HepG2 (cell line): Measurements from ENCODE around the gene LST1. TPM values are rescaled to one million over a fixed set of nuclear protein-coding genes. Genes with fewer than 3 reads are reported as not detected.

Experiments used
- ATF1 ChIP-seq: IDR thresholded peaks from 2 replicates; pipeline ENCODE4 v1.6.1; 2016; ENCODE audit warnings: mild to moderate bottlenecking, control low read depth
- CC2D1A ChIP-seq: sonication (generic); formaldehyde crosslinking; IDR thresholded peaks from 2 replicates; pipeline ENCODE4 v1.8.1; 2023; ENCODE audit warnings: mild to moderate bottlenecking, missing genetic modification reagents
- ETV5 ChIP-seq: IDR thresholded peaks from 2 replicates; pipeline ENCODE4 v1.6.1; 2018; ENCODE audit warnings: missing biosample characterization, missing genetic modification reagents, inconsistent platforms, borderline replicate concordance
- GMEB1 ChIP-seq: sonication (generic); formaldehyde crosslinking; IDR thresholded peaks from 2 replicates; pipeline ENCODE4 v1.5.1; 2020; ENCODE audit warnings: missing genetic modification reagents, mild to moderate bottlenecking, borderline replicate concordance
- KLF9 ChIP-seq: IDR thresholded peaks from 2 replicates; pipeline ENCODE4 v1.6.1; 2016; ENCODE audit warnings: low read depth
- NRL ChIP-seq: sonication (generic); formaldehyde crosslinking; IDR thresholded peaks from 2 replicates; pipeline ENCODE4 v1.5.0; 2020; ENCODE audit warnings: missing genetic modification reagents, mild to moderate bottlenecking, moderate library complexity, borderline replicate concordance
- PRDM4 ChIP-seq: sonication (generic); formaldehyde crosslinking; IDR thresholded peaks from 2 replicates; pipeline ENCODE4 v1.9.0; 2021; ENCODE audit warnings: missing genetic modification reagents, borderline replicate concordance
- RAD51 ChIP-seq: fragments of 450-650 bp; IDR thresholded peaks from 2 replicates; pipeline ENCODE4 v1.6.1; 2016; ENCODE audit warnings: borderline replicate concordance
- REXO4 ChIP-seq: sonication (generic); formaldehyde crosslinking; IDR thresholded peaks from 2 replicates; pipeline ENCODE4 v1.8.0; 2022; ENCODE audit warnings: missing genetic modification reagents, mild to moderate bottlenecking, borderline replicate concordance
- YEATS2 ChIP-seq: sonication (generic); formaldehyde crosslinking; IDR thresholded peaks from 2 replicates; pipeline ENCODE4 v1.4.0; 2020; ENCODE audit warnings: missing genetic modification reagents, borderline replicate concordance
- ZBTB43 ChIP-seq: sonication (generic); formaldehyde crosslinking; conservative IDR thresholded peaks from 2 replicates; pipeline ENCODE4 v1.4.0; 2020; ENCODE audit warnings: missing genetic modification reagents
- ZFY ChIP-seq: sonication (generic); formaldehyde crosslinking; IDR thresholded peaks from 2 replicates; pipeline ENCODE4 v1.4.0; 2020; ENCODE audit warnings: missing genetic modification reagents
- ZNF12 ChIP-seq: sonication (generic); formaldehyde crosslinking; IDR thresholded peaks from 2 replicates; pipeline ENCODE4 v1.5.0; 2020; ENCODE audit warnings: missing genetic modification reagents
- polyA plus RNA-seq, 8 experiments: library from polyadenylated mRNA; depleted of rRNA in 3 of 8; stranded (reverse) in 7 of 8; unstranded in 1 of 8; fragments of >200 nt; fragmentation: Illumina TruSeq in 4 of 8; extraction: Trizol in 4 of 8; gene quantifications; 2 replicates each; pipeline versions ENCODE4 v1.2.1 to v1.2.3, GENCODE V29; 2011 to 2016; ENCODE audit warnings: low read depth in 4 of 8, missing spikeins in 1 of 8, mixed read lengths in 1 of 8; ENCODE audit not compliant: insufficient read depth in 1 of 8
- total RNA-seq, 5 experiments: library from RNA; depleted of rRNA; stranded (reverse); fragments of >200 nt; fragmentation: Illumina TruSeq; extraction: Trizol; gene quantifications; 2 replicates each; pipeline ENCODE4 v1.2.3, GENCODE V29; 2016; ENCODE audit warnings: low read depth in 1 of 5
- TF ChIP-seq, protein P1 (sequence below): sonication (generic); formaldehyde crosslinking; IDR thresholded peaks from 2 replicates; pipeline ENCODE4 v1.8.1; 2023; ENCODE audit warnings: missing genetic modification reagents, mild to moderate bottlenecking, borderline replicate concordance
- TF ChIP-seq, protein P2 (sequence below): conservative IDR thresholded peaks from 2 replicates; pipeline ENCODE4 v1.6.1; 2018; ENCODE audit warnings: missing genetic modification reagents
- TF ChIP-seq, protein P3 (sequence below): IDR thresholded peaks from 2 replicates; pipeline ENCODE4 v1.6.1; 2018; ENCODE audit warnings: missing genetic modification reagents
- TF ChIP-seq, protein P4 (sequence below): sonication (generic); formaldehyde crosslinking; conservative IDR thresholded peaks from 2 replicates; pipeline ENCODE4 v1.4.0; 2020; ENCODE audit warnings: mild to moderate bottlenecking, missing genetic modification reagents, moderate library complexity

LST1 gene
- total and polyA plus RNA-seq, 2 of the 13 experiments (the other 11 are each of a cell fraction or from before 2014, with no cell fraction given) = not detected

- TF ChIP-seq PRDM4 (CRISPR knock-in tag) (no peak), ETV5 (CRISPR knock-in tag) (peak; percentile 56; the same call in 1 of the 2 replicates), GMEB1 (CRISPR knock-in tag) (no peak), YEATS2 (CRISPR knock-in tag) (no peak; the same call in 1 of the 2 replicates), ATF1 (CRISPR knock-in tag) (no peak), ZFY (CRISPR knock-in tag) (no peak), KLF9 (CRISPR knock-in tag) (no peak), ZBTB43 (no peak), REXO4 (CRISPR knock-in tag) (no peak), NRL (no peak), RAD51 (no peak), ZNF12 (CRISPR knock-in tag) (no peak), CC2D1A (CRISPR knock-in tag) (no peak)
- TF ChIP-seq, protein P1, sequence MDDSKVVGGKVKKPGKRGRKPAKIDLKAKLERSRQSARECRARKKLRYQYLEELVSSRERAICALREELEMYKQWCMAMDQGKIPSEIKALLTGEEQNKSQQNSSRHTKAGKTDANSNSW = no peak
- TF ChIP-seq, protein P2, sequence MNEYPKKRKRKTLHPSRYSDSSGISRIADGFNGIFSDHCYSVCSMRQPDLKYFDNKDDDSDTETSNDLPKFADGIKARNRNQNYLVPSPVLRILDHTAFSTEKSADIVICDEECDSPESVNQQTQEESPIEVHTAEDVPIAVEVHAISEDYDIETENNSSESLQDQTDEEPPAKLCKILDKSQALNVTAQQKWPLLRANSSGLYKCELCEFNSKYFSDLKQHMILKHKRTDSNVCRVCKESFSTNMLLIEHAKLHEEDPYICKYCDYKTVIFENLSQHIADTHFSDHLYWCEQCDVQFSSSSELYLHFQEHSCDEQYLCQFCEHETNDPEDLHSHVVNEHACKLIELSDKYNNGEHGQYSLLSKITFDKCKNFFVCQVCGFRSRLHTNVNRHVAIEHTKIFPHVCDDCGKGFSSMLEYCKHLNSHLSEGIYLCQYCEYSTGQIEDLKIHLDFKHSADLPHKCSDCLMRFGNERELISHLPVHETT = no peak
- TF ChIP-seq, protein P3, sequence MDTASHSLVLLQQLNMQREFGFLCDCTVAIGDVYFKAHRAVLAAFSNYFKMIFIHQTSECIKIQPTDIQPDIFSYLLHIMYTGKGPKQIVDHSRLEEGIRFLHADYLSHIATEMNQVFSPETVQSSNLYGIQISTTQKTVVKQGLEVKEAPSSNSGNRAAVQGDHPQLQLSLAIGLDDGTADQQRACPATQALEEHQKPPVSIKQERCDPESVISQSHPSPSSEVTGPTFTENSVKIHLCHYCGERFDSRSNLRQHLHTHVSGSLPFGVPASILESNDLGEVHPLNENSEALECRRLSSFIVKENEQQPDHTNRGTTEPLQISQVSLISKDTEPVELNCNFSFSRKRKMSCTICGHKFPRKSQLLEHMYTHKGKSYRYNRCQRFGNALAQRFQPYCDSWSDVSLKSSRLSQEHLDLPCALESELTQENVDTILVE (CRISPR knock-in tag) = no peak
- TF ChIP-seq, protein P4, sequence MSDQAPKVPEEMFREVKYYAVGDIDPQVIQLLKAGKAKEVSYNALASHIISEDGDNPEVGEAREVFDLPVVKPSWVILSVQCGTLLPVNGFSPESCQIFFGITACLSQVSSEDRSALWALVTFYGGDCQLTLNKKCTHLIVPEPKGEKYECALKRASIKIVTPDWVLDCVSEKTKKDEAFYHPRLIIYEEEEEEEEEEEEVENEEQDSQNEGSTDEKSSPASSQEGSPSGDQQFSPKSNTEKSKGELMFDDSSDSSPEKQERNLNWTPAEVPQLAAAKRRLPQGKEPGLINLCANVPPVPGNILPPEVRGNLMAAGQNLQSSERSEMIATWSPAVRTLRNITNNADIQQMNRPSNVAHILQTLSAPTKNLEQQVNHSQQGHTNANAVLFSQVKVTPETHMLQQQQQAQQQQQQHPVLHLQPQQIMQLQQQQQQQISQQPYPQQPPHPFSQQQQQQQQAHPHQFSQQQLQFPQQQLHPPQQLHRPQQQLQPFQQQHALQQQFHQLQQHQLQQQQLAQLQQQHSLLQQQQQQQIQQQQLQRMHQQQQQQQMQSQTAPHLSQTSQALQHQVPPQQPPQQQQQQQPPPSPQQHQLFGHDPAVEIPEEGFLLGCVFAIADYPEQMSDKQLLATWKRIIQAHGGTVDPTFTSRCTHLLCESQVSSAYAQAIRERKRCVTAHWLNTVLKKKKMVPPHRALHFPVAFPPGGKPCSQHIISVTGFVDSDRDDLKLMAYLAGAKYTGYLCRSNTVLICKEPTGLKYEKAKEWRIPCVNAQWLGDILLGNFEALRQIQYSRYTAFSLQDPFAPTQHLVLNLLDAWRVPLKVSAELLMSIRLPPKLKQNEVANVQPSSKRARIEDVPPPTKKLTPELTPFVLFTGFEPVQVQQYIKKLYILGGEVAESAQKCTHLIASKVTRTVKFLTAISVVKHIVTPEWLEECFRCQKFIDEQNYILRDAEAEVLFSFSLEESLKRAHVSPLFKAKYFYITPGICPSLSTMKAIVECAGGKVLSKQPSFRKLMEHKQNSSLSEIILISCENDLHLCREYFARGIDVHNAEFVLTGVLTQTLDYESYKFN = 0 out of 2 replicates have a peak, but pooled peaks have one; percentile 14
These were observed 25.9 kb upstream of the LST1 start (continued) for GRCh38 chr6:31559958-31560696.
